MM.1S (cell line): ENCODE measurements around the gene CTSK.

ENCODE experiments used
- DNase-seq: peaks from one replicate; pipeline ENCODE4 v3.0.0-alpha.2; 2015
- H2AFZ ChIP-seq: fragments of 300-600 bp; sonication (generic); 2 replicates; pipeline ENCODE4 v1.6.0; 2016; ENCODE audit warnings: antibody characterized with exemption, low read length
- H3F3A ChIP-seq: fragments of 300-600 bp; sonication (generic); 2 replicates; pipeline ENCODE4 v1.6.1; 2016; ENCODE audit warnings: mild to moderate bottlenecking, antibody characterized with exemption, low read length, moderate library complexity, mixed read lengths; ENCODE audit not compliant: insufficient read depth
- H3K27ac ChIP-seq: fragments of 300-600 bp; sonication (generic); 2 replicates; pipeline ENCODE4 v1.5.1; 2016; ENCODE audit warnings: mild to moderate bottlenecking, low read length
- H3K27me3 ChIP-seq: fragments of 300-600 bp; sonication (generic); replicated peaks from 2 replicates; pipeline ENCODE4 v1.6.0; 2016; ENCODE audit warnings: low read length; ENCODE audit not compliant: insufficient read depth
- H3K36me3 ChIP-seq: fragments of 300-600 bp; sonication (generic); replicated peaks from 2 replicates; pipeline ENCODE4 v1.6.1; 2016; ENCODE audit warnings: mild to moderate bottlenecking, low read length, mixed read lengths; ENCODE audit not compliant: insufficient read depth
- H3K4me1 ChIP-seq: fragments of 300-600 bp; sonication (generic); 2 replicates; pipeline ENCODE4 v1.6.1; 2016; ENCODE audit warnings: low read length, mixed read lengths
- H3K4me2 ChIP-seq: fragments of 300-600 bp; sonication (generic); 2 replicates; pipeline ENCODE4 v1.6.0; 2016; ENCODE audit warnings: low read depth, low read length
- H3K4me3 ChIP-seq: fragments of 300-600 bp; sonication (generic); 2 replicates; pipeline ENCODE4 v1.5.1; 2016; ENCODE audit warnings: low read length, mixed read lengths
- H3K79me2 ChIP-seq: fragments of 300-600 bp; sonication (generic); 2 replicates; pipeline ENCODE4 v1.6.1; 2016; ENCODE audit warnings: mixed run types, low read length, mixed read lengths
- H3K9ac ChIP-seq: fragments of 300-600 bp; sonication (generic); 2 replicates; pipeline ENCODE4 v1.6.1; 2016; ENCODE audit warnings: low read length, mixed read lengths
- H3K9me2 ChIP-seq: fragments of 300-600 bp; sonication (generic); replicated peaks from 2 replicates; pipeline ENCODE4 v1.6.1; 2016; ENCODE audit warnings: mild to moderate bottlenecking, low read length, mixed read lengths; ENCODE audit not compliant: insufficient read depth
- H3K9me3 ChIP-seq: fragments of 300-600 bp; sonication (generic); replicated peaks from 2 replicates; pipeline ENCODE4 v1.6.1; 2016; ENCODE audit warnings: mild to moderate bottlenecking, low read length, mixed read lengths; ENCODE audit not compliant: insufficient read depth
- H4K20me1 ChIP-seq: fragments of 300-600 bp; sonication (generic); 2 replicates; pipeline ENCODE4 v1.6.1; 2016; ENCODE audit warnings: mild to moderate bottlenecking, low read length, moderate library complexity, mixed read lengths; ENCODE audit not compliant: insufficient read depth
- EZH2 ChIP-seq: fragments of 300-600 bp; sonication (generic); optimal IDR thresholded peaks from 2 replicates; pipeline ENCODE3; 2017; ENCODE audit warnings: low read depth, mild to moderate bottlenecking, antibody characterized with exemption, low read length, mixed read lengths
- EZH2phosphoT487 ChIP-seq: fragments of 300-600 bp; sonication (generic); IDR thresholded peaks from 2 replicates; pipeline ENCODE4 v1.6.1; 2018; ENCODE audit warnings: antibody characterized with exemption, low read length
- TF ChIP-seq, protein P1 (sequence below): fragments of 300-600 bp; sonication (generic); IDR thresholded peaks from 2 replicates; pipeline ENCODE4 v1.5.1; 2016; ENCODE audit warnings: antibody characterized with exemption, low read length, mixed read lengths

CTSK gene

DNA sequence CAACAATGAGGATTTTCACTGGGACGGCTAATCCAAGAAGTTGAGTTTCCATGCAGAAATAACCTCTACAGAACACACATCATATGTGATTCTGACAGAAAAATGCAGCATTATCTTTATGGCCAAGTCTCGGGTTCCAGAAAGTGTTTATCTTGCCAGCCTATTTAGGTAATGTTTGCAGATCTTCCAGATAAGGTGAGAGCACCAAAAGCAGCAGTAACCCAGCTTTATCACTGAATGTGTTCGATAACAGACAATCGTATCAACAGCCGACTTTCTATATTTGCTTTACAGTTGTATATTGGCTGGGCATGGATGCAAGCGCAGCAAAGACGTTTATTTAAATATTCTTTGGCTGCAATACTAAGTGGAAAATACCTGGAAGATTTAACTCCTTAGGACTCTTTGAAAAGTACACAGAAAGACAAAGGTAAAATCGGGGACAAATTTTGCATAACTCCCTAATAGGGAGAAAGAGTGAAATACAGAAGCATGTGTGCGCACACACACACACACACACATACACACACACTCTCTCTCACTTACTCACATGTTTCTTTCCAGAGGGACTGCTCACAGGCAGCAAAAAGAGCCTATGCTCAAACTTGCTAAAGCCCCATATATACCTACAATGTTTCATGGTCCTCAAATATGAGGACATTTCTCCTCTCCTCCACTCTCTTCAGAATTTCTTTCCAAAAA lies 3.0 kb upstream of the CTSK start:
- Histone ChIP-seq H3K27me3 (no peaks in the 10 kb centered on the region), H3K27ac (no peak overlapping the region), H2AFZ (no peak overlapping the region), H4K20me1 (no peaks in the 10 kb centered on the region), H3K9me2 (no peaks in the 10 kb centered on the region), H3K79me2 (no peaks in the 10 kb centered on the region), H3K9me3 (no peaks in the 10 kb centered on the region), H3F3A (no peaks in the 10 kb centered on the region), H3K4me1 (no peaks in the 10 kb centered on the region), H3K9ac (no peak overlapping the region), H3K4me3 (no peak overlapping the region), H3K36me3 (0 out of 2 replicates have a peak, but pooled peaks cover 5% of the 10 kb centered on the region), H3K4me2 (no peak overlapping the region)
- no peak for DNase-seq
- TF ChIP-seq, protein P1, sequence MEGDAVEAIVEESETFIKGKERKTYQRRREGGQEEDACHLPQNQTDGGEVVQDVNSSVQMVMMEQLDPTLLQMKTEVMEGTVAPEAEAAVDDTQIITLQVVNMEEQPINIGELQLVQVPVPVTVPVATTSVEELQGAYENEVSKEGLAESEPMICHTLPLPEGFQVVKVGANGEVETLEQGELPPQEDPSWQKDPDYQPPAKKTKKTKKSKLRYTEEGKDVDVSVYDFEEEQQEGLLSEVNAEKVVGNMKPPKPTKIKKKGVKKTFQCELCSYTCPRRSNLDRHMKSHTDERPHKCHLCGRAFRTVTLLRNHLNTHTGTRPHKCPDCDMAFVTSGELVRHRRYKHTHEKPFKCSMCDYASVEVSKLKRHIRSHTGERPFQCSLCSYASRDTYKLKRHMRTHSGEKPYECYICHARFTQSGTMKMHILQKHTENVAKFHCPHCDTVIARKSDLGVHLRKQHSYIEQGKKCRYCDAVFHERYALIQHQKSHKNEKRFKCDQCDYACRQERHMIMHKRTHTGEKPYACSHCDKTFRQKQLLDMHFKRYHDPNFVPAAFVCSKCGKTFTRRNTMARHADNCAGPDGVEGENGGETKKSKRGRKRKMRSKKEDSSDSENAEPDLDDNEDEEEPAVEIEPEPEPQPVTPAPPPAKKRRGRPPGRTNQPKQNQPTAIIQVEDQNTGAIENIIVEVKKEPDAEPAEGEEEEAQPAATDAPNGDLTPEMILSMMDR, result no peak
- TF ChIP-seq EZH2phosphoT487, result no peak
- TF ChIP-seq EZH2, result no peak

DNA sequence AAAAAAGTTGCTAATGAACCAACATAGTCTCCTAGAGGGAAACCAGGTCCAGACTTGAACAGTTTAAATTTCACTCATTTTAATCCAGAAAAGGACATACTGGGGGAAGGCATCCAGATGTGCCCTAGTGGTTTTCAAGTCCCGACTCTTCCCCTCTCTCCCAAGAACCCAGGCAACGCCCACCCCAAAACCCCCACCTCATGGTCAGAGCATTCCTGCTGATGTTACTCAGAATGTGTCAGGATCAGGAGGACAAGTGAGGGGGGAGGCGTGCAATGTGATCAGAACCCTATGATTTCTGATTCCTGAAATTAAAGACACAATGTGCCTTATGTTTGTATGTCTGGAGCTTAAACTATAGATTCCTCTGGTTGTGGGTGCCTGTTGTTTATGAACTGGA lies 1.6 kb upstream of the CTSK start:
- no peaks in the 10 kb centered on the region for H4K20me1 ChIP-seq
- H3K9me3 ChIP-seq, result no peaks in the 10 kb centered on the region
- H3K27me3 ChIP-seq, result no peaks in the 10 kb centered on the region
- H3K9ac ChIP-seq, result no peak overlapping the region
- H3K36me3 ChIP-seq, result 0 out of 2 replicates have a peak, but pooled peaks cover 5% of the 10 kb centered on the region
- H3F3A ChIP-seq, result no peaks in the 10 kb centered on the region
- no peaks in the 10 kb centered on the region for H3K9me2 ChIP-seq
- no peak overlapping the region for H3K27ac ChIP-seq
- H3K4me1 ChIP-seq, result no peaks in the 10 kb centered on the region
- DNase-seq, result no peak
- TF ChIP-seq, protein P1, result no peak
- no peak for TF ChIP-seq EZH2
- TF ChIP-seq EZH2phosphoT487, result no peak
- no peak overlapping the region for H3K4me3 ChIP-seq
- H3K4me2 ChIP-seq, result no peak overlapping the region
- no peaks in the 10 kb centered on the region for H3K79me2 ChIP-seq
- H2AFZ ChIP-seq, result no peak overlapping the region

DNA sequence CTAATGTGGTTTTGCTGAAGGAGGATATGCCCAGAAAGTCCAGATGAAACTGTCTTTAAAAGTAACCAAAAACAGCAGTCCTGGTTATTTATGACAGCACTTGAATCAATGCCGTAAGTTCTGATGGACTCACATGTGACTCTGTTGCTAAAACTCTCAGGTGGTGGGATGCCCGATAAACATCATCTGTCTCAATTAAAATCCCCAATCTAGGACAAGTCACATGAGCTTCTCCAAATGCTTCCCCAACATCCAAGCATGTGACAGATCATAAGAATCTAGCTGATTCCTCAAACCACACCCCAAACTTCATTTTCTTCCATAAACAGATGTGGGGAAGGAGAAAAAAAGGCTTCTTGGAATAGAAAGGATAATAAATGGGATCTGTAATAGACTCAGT lies 786 bp upstream of the CTSK start:
- H3K4me2 ChIP-seq, result no peak overlapping the region
- no peaks in the 10 kb centered on the region for H3K9me2 ChIP-seq
- 0 out of 2 replicates have a peak, but pooled peaks cover 5% of the 10 kb centered on the region for H3K36me3 ChIP-seq
- H3K4me3 ChIP-seq, result no peak overlapping the region
- H3K9me3 ChIP-seq, result no peaks in the 10 kb centered on the region
- no peak for DNase-seq
- H3K9ac ChIP-seq, result no peak overlapping the region
- TF ChIP-seq EZH2phosphoT487 (no peak), EZH2 (no peak)
- TF ChIP-seq, protein P1, result no peak
- no peaks in the 10 kb centered on the region for H3K4me1 ChIP-seq
- no peaks in the 10 kb centered on the region for H3K79me2 ChIP-seq
- no peaks in the 10 kb centered on the region for H3K27me3 ChIP-seq
- H4K20me1 ChIP-seq, result no peaks in the 10 kb centered on the region
- no peaks in the 10 kb centered on the region for H3F3A ChIP-seq
- H3K27ac ChIP-seq, result no peak overlapping the region
- H2AFZ ChIP-seq, result no peak overlapping the region
